NT2/D1 (cell line): ENCODE data around the gene SMYD1.

Experiments
- SUZ12 ChIP-seq: IDR thresholded peaks from 2 replicates; pipeline ENCODE4 v1.6.1; 2011; ENCODE audit not compliant: insufficient read length, insufficient read depth; ENCODE audit errors: extremely low read depth
- YY1 ChIP-seq: IDR thresholded peaks from 2 replicates; pipeline ENCODE4 v1.6.1; 2011; ENCODE audit not compliant: insufficient read length, insufficient read depth
- ZNF274 ChIP-seq: IDR thresholded peaks from 2 replicates; pipeline ENCODE4 v1.6.1; 2011; ENCODE audit warnings: mild to moderate bottlenecking, low read depth, low read length

DNA sequence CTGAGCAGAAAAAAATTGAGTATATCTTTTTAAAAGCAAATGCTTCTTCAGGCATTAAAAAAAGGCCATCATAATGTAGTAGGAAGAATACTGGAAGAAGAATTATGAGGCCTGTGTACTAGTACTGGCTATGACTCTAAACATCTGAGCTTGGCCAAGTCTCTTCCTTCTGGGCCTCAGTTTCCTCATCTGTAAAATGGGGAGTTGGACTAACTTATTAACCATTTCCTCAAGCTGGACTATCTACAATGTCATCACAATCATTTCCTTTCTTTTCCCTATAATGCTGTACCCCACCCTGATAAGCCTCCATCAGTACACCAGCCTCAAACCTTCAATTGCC is 30.9 kb downstream of the SMYD1 start:
- TF ChIP-seq YY1 = no peak
- TF ChIP-seq ZNF274 = no peak
- no peak for TF ChIP-seq SUZ12
